ENCODE data around the gene IRX5.

Gene IRX5

GRCh38 chr16:54965464-54965863 lies 34.8 kb downstream of the IRX5 start:
- TF ChIP-seq, protein P1, sequence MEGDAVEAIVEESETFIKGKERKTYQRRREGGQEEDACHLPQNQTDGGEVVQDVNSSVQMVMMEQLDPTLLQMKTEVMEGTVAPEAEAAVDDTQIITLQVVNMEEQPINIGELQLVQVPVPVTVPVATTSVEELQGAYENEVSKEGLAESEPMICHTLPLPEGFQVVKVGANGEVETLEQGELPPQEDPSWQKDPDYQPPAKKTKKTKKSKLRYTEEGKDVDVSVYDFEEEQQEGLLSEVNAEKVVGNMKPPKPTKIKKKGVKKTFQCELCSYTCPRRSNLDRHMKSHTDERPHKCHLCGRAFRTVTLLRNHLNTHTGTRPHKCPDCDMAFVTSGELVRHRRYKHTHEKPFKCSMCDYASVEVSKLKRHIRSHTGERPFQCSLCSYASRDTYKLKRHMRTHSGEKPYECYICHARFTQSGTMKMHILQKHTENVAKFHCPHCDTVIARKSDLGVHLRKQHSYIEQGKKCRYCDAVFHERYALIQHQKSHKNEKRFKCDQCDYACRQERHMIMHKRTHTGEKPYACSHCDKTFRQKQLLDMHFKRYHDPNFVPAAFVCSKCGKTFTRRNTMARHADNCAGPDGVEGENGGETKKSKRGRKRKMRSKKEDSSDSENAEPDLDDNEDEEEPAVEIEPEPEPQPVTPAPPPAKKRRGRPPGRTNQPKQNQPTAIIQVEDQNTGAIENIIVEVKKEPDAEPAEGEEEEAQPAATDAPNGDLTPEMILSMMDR (conservative IDR thresholded peaks at IDR 0.05; ENCODE audit: low read depth) = no peak
- POLR2A ChIA-PET (ENCODE audit: low non-redundant PET) = no interaction called here

GRCh38 chr16:54968011-54968410 lies 37.3 kb downstream of the IRX5 start:
- TF ChIP-seq, protein P1 (conservative IDR thresholded peaks at IDR 0.05; ENCODE audit: low read depth) = no peak
- no peak overlapping the region for H3K27ac ChIP-seq
- ChIA-PET POLR2A (ENCODE audit: low non-redundant PET) (no interaction called here), CTCF (no interaction called here)
- no peak for DNase-seq (ENCODE audit: low spot score)

More at GRCh38 chr16:54965464-54965863, 34.8 kb downstream of the IRX5 start:
- CTCF ChIA-PET = interaction anchor here (0.7 kb wide), 1 partner anchor 203 kb away, joined by 4 read pairs; no protein-coding TSS in a partner anchor
- no peak for DNase-seq (ENCODE audit: low spot score)
- H3K27ac ChIP-seq = no peak overlapping the region

DNA sequence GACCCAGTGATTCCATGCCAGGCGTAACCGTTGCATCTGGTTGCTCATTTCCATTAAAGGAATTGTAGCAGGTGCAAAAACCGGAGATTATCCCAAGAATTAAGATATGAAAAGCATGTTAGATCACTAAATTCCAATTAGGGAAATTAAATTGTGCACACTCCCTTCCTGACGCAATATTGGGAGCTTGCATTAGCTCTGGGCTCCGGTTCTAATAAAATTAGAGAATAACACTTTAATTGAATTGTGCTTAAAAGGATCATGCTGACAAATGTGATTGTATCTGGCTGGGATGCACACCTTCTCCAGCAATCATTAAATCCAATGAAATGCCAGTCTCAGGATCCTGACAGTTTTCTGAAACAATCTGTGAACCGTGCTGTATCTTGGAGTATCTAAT lies 38.1 kb downstream of the IRX5 start:
- TF ChIP-seq, protein P1 (conservative IDR thresholded peaks at IDR 0.05; ENCODE audit: low read depth) = no peak
- DNase-seq (ENCODE audit: low spot score) = no peak
- ChIA-PET CTCF (no interaction called here), POLR2A (ENCODE audit: low non-redundant PET) (no interaction called here)
- no peak overlapping the region for H3K27ac ChIP-seq

DNA sequence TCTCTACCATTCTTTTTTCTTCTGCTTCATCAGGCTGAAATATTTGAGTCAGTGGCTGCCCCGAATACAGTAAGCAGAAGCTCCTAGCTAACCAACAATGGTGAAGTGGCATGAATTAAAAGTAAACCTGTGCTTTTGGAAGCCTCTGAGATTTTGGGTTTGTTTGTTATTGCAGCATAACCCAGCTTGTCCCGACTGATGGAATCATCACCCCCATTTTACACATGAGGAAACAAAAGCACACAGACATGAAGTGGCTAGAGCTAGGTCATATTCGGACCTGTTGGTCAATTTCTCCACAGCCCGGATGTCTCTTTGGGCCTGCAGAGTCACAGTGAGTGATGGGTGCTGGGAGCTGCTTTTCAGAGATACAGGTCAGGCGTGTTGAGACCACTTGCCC lies 39.4 kb downstream of the IRX5 start:
- ChIA-PET CTCF (interaction anchor here (0.6 kb wide), 1 partner anchor 1412 kb away, joined by 3 read pairs; no protein-coding TSS in a partner anchor), POLR2A (ENCODE audit: low non-redundant PET) (no interaction called here)
- H3K27ac ChIP-seq = no peak overlapping the region
- TF ChIP-seq, protein P1 (conservative IDR thresholded peaks at IDR 0.05; ENCODE audit: low read depth) = no peak
- no peak for DNase-seq (ENCODE audit: low spot score)

GRCh38 chr16:54974367-54974766 lies 43.7 kb downstream of the IRX5 start:
- ChIA-PET POLR2A (ENCODE audit: low non-redundant PET) (no interaction called here), CTCF (interaction anchor here (0.6 kb wide), 1 partner anchor 10 kb away, joined by 3 read pairs; no protein-coding TSS in a partner anchor)
- TF ChIP-seq, protein P1 (conservative IDR thresholded peaks at IDR 0.05; ENCODE audit: low read depth) = no peak
- no peak overlapping the region for H3K27ac ChIP-seq
- DNase-seq (ENCODE audit: low spot score) = no peak

- H3K27ac ChIP-seq = no peak overlapping the region
- DNase-seq (ENCODE audit: low spot score) = no peak
- TF ChIP-seq, protein P1 (conservative IDR thresholded peaks at IDR 0.05; ENCODE audit: low read depth) = no peak
- ChIA-PET POLR2A (ENCODE audit: low non-redundant PET) (no interaction called here), CTCF (no interaction called here)
Measured at GRCh38 chr16:54976651-54977200, 46.1 kb downstream of the IRX5 start.

Data from RWPE1 (cell line).